Hematopoietic multipotent progenitor cell treated with erythropoietin and hydrocortisone succinate and interleukin-3 and kit ligand, for 8 days (in vitro differentiated cells): ENCODE data around the gene CLIP2.

Experiments used
- DNase-seq: peaks from one replicate; pipeline ENCODE4 v3.0.0-alpha.2; 2015

Gene CLIP2

DNA sequence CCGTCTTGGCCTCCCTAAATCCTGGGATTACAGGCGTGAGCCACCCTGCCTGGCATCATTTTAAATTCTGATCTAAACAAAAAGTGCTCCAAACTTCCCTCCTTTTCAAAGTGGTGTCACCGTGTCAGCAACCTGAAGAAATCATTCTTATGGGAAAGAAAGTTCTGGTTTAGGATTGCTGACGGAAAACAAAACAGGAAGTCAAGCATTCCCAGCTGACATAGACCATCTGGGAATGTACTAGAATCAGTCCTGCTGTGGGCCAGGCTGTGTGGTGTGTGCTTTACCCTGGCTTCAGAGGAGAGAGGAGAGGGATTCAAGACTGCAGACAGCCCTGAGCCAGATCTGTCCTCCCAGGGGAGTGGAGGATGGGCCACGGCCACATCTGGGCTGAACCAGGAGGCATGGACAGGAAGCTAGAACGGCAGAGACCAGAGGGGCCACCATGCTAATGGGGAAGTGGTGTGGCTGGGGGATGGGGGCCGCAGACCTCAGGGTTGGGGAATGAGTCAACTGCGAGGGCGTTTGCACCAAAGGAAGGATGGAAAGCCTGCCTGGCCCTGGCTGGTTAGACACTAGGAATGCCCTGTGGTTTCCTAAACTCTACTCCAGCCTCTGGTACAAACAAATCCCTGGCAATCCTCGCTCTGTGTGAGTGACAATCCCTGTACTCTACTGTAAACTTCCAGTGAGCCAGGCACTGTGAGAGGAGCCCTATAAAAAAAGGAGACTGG lies 16.7 kb upstream of the CLIP2 start:
- DNase-seq, result peak; percentile 59

DNA sequence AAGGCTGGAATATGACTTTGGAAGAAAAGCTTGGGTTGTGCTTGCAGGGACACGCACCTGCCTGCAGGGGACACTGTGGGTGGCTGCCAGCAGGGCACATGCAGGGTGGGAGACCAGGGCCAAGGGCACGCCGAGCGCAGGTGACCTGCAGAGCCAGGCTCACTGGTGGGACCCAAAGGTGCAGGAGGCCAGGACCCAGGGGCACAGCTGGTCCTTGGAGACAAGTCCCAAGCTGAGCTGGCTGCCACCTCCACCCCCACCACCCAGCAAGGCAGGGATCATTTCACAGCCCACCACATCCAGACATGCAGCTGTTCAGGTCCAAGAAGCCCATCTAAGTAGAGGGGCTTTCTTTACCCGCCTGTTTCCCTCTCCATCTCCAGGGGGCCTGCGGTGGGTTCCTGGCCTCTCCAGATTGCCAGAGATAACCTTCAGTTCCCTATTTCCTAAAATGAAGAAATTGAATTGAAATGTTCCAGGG lies 13.8 kb upstream of the CLIP2 start:
- peak; percentile 46 for DNase-seq

DNA sequence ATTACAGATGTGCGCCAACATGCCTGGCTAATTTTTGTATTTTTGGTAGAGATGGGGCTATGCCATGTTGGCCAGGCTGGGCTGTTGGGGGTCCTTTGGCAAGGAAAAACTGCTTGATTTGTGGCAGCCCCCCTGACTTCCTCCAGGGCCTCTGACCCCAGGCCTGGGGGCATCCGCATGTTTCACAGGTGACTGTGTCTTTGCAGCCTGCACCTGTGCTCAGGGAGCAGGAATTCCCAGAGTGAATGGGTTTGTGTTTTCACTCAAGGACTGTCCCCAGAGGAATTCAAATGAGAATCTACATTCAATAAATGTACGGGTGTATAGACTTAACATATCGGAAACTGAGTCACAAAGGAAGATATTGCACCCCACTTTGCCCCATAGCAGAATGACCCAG lies 11.6 kb upstream of the CLIP2 start:
- DNase-seq, result no peak

- no peak for DNase-seq
These were observed 8.2 kb upstream of the CLIP2 start for GRCh38 chr7:74280985-74281384.

- no peak for DNase-seq
These were observed 6.3 kb upstream of the CLIP2 start for GRCh38 chr7:74282748-74283459.

- no peak for DNase-seq
These were observed 5.3 kb upstream of the CLIP2 start for GRCh38 chr7:74283858-74284447.

DNA sequence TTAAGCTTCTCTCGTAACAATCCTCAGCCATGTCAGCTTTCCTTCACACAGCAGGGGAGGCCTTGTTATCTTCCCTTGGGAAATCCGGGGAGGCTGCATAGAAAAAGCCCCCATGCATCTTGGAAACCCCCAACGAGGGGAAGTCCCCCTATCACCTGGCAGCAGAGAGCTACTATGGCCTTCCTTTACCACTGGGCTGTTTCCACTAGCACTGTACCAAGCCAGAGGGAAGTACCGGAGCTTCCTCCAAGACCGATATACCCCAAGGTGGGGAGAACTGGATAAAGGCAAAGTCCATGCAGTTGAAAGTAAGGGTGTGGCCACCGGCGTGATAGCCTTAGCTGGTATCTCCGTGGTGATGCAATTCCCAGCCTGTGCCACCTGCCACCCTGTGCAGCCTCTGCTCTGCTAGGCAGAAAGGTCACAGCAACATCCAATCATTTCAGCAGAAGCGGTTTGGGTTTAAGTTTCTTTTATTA lies 4.4 kb upstream of the CLIP2 start:
- peak; percentile 61 for DNase-seq

DNA sequence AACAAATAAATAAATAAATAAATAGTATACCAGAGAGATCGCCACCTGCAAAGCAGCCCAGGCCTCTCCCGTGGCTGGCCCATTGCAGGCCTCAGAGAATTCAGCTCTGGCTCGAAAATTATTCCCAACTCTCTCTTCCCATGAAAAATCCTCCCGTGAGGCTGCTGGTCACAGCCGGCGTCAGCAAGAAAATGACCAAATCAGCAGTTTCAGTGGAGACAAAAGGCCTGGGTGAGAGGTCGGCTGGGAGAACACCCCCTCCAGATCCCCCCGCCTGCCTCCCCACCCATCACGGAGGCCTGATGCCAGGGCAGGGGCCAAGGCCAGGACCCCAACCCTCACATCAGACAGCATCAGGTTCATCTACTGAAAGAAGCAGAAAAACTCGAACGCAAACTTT lies 3.1 kb upstream of the CLIP2 start:
- no peak for DNase-seq

DNA sequence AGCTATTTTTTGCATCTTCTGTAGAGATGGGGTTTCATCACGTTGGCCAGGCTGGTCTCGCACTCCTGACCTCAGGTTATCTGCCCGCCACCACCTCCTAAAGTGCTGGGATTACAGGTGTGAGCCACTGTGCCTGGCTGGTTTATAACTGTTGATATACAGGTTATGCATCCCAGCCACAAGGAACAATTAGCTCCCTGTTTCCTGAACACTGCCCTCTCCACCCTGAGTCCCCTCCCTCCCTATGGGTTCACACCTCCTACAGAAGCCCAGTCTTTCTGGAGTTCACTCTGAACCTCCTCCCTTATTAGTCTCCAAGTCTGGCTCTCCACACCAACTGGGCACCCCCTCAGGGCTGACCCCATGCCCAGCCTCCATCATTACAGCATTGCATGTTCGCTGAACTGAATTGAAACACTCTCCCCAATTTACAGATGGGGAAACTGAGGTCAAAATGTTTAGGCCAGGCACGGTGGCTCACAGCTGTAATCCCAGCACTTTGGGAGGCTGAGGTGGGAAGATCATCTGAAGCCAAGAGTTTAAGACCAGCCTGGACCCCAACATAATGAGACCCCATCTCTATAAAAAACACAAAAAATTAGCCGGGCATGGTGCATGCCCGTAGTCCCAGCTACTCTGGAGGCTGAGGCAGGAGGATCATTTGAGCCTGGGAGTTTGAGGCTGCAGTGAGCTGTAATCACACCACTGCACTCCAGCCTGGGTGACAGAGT lies 1.7 kb upstream of the CLIP2 start:
- no peak for DNase-seq

DNA sequence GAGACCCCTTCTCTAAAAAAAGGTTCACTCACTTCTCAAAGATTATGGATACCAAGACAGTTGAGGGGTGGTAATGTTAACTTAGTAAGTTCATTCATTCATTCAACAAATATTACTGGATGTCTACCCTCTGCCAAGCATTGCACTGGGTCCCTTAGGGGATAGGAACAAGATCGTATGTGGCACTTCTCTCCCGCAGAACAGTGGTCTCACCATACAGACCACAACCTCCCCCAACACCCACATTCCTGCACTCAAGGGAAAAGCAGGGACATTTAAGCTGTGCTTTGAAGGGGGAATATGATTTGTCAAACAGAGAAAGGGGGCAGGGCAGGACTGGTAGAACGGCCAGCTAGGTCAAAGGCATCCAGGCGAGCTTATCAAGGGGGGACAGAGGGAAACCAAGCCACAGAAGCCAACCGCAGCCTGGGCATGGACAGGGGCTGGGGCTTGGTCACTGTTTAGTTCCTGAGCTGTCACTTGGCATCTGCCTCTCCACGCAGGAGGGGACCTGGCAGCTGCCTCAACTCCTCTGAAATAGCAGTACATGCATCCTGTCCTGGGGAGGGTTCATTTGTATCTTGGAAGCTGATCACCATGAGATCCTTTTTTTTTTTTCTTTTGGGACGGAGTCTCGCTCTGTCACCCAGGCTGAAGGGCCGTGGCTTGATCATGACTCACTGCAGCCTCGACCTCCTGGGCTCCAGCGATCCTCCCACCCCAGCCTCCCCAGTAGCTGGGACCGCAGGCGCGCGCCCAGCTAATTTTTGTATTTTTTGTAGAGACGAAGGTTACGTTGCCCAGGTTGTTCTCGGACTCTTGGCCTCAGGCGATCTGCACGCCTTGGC lies 949 bp upstream of the CLIP2 start:
- DNase-seq, result peak; percentile 98

- peak; percentile 50 for DNase-seq
These were observed 699 bp downstream of the CLIP2 start for GRCh38 chr7:74289659-74290552.

GRCh38 chr7:74290553-74290950 lies 1.3 kb downstream of the CLIP2 start:
- no peak for DNase-seq

GRCh38 chr7:74290981-74291441 lies 1.8 kb downstream of the CLIP2 start:
- no peak for DNase-seq

GRCh38 chr7:74291535-74291934 lies 2.3 kb downstream of the CLIP2 start:
- DNase-seq, result no peak

DNA sequence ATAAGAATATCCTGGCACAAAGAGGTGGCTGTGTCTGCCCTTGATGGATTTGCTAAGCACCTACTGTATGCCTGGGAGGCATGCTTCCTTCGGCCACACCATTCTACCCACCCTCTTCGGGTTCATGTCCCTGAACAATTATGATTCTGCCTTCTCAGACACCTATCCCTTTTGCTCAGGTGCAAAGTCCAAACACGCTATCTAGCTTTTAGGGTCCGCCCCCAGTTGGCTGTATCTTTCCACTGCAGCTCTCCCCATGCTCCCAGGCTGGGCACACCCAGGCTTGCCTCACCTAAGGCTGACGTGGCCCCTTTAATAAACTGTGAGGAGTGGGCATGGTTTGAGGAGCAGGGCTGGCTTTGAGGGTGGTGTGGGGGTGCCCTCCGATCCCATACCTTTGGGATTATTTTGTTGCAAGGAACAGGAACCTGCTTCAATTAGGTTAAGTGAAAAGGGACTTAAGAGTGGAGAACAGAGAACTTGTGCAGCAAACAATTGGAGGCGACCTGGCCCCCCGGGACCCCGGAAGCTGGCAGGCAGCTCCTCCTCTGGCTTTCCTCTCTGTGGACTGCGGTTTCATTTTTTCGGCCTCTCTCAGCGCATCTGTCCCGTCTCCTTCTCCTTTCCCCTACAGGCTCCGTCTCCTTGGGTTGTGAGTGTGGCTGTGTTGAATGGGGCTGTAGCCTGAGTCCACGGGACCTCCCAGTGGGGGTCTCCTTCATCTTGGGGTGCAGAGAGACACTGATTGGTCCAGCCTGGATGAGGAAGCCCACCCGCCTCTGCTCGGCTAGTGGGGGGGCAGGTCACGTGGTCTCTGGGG lies 3.8 kb downstream of the CLIP2 start:
- no peak for DNase-seq

GRCh38 chr7:74293577-74293908 lies 4.3 kb downstream of the CLIP2 start:
- no peak for DNase-seq

DNA sequence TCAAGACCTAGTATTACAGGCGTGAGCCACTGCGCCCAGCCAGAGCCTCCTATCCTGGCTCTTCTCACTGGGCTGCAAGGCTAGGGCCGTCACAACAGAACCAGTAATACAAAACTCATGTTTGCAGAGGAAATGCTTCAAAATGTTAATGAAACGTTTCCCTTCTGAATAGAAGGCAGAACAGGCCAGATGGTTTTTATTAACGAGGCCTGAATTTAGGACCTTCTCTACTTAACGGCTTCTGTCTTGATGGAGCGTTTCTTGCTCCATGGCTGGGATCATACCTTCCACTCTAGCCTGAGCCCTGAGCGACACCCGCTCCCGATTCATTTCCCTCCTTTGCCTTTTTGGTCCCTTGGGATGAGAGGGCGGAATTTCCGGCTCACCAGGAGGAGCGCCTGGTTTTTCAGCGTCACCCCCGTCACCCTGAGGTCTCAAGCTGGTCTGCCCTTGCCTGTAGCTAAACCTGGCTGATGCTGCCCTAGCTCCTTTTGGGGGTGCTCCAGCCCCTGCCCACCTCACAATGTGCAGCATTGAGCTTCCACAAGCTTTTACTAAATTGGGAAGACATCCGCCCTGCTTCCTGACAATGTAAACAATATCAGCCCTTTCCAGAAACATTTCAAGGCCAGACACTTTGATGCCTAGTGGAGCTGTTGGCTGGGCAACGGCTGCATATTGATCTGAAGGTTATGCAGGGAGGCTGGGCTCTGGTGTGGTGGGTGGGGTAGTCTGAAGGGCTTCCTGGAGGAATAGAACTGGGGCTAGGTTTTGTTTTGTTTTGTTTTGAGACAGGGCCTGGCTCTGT lies 5.2 kb downstream of the CLIP2 start:
- no peak for DNase-seq

GRCh38 chr7:74297516-74298233 lies 8.5 kb downstream of the CLIP2 start:
- DNase-seq, result no peak

- DNase-seq, result no peak
These were observed 10.2 kb downstream of the CLIP2 start for GRCh38 chr7:74299401-74299800.
